ENCODE measurements around the gene IL4. TPM values are rescaled to one million over a fixed set of nuclear protein-coding genes. Genes with fewer than 3 reads are reported as not detected.
"Not testable (repeated sequence)": the region's sequence is repeated elsewhere in the genome, so short reads cannot be mapped to it uniquely, and the experiment has no call there.

Gene IL4
- total RNA-seq, 4 donors from 2014 or later, result not detected

- Histone ChIP-seq H3K36me3 (no peaks in the 10 kb centered on the region), H3K4me3 (no peak overlapping the region), H3K27ac (no peak overlapping the region), H3K4me1 (no peaks in the 10 kb centered on the region), H3K9me3 (no peaks in the 10 kb centered on the region), H3K27me3 (no peaks in the 10 kb centered on the region)
- intact Hi-C loops (cut with DNase I), result no loop called here
- 80 to 82% methylated on average over 5 of the region's 5 CpGs for WGBS, 2 donors
- TF ChIP-seq POLR2A (IDR thresholded peaks at IDR 0.05) (no peak), CTCF (IDR thresholded peaks at IDR 0.05) (no peak)
- DNase-seq, result no peak
These were observed 14.2 kb downstream of the IL4 start for GRCh38 chr5:132687995-132688394.

- H3K27ac ChIP-seq, result no peak overlapping the region
- DNase-seq, result no peak
- no peaks in the 10 kb centered on the region for H3K4me1 ChIP-seq
- intact Hi-C loops (cut with DNase I), result no loop called here
- H3K9me3 ChIP-seq, result no peaks in the 10 kb centered on the region
- WGBS, 2 donors, result 60 to 61% methylated on average over 7 of the region's 7 CpGs
- H3K4me3 ChIP-seq, result no peak overlapping the region
- no peaks in the 10 kb centered on the region for H3K36me3 ChIP-seq
- no peaks in the 10 kb centered on the region for H3K27me3 ChIP-seq
- TF ChIP-seq POLR2A (IDR thresholded peaks at IDR 0.05), result no peak
- TF ChIP-seq CTCF (IDR thresholded peaks at IDR 0.05), result no peak
These were observed 14.9 kb downstream of the IL4 start for GRCh38 chr5:132688536-132689339.

GRCh38 chr5:132689513-132689912 is 15.7 kb downstream of the IL4 start:
- H3K4me3 ChIP-seq, result no peak overlapping the region
- TF ChIP-seq CTCF (IDR thresholded peaks at IDR 0.05), result no peak
- TF ChIP-seq POLR2A (IDR thresholded peaks at IDR 0.05), result no peak
- no peak for DNase-seq
- H3K36me3 ChIP-seq, result no peaks in the 10 kb centered on the region
- WGBS, 2 donors, result 82 to 83% methylated on average over 7 of the region's 7 CpGs
- H3K4me1 ChIP-seq, result no peaks in the 10 kb centered on the region
- intact Hi-C loops (cut with DNase I), result no loop called here
- H3K27me3 ChIP-seq, result no peaks in the 10 kb centered on the region
- no peak overlapping the region for H3K27ac ChIP-seq
- H3K9me3 ChIP-seq, result no peaks in the 10 kb centered on the region

DNA sequence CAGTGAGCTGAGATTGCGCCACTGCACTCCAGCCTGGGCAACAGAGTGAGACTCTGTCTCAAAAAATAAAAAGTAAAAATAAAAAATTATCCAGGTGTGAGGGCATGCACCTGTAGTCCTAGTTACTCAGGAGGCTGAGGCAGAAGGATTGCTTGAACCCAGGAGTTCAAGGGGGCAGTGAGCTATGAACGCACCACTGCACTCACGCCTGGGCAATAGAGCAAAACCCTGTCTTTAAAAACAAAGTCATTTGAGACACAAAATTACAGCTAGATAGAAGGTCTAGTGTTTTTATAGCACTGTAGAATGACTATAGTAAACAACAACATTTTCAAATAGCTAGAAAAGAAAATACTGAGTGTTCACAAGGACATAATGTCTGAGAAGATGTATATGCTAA is 16.4 kb downstream of the IL4 start:
- Histone ChIP-seq H3K27me3 (no peaks in the 10 kb centered on the region), H3K4me1 (no peaks in the 10 kb centered on the region), H3K9me3 (no peaks in the 10 kb centered on the region), H3K36me3 (no peaks in the 10 kb centered on the region), H3K4me3 (no peak overlapping the region), H3K27ac (no peak overlapping the region)
- intact Hi-C loops (cut with DNase I), result no loop called here
- DNase-seq, result no peak
- TF ChIP-seq CTCF (IDR thresholded peaks at IDR 0.05) (no peak), POLR2A (IDR thresholded peaks at IDR 0.05) (no peak)
- WGBS, 2 donors, result 85 to 95% methylated on average over 3 of the region's 3 CpGs

- DNase-seq; intact Hi-C loops (cut with DNase I); H3K27me3 ChIP-seq; H3K9me3 ChIP-seq; H3K4me3 ChIP-seq; H3K27ac ChIP-seq; H3K4me1 ChIP-seq; H3K36me3 ChIP-seq: not testable (repeated sequence)
- 67 to 85% methylated on average over 5 of the region's 5 CpGs for WGBS, 2 donors
These were observed 18.2 kb downstream of the IL4 start for GRCh38 chr5:132691755-132692631.

Measured in esophagus squamous epithelium (tissue), 5 donors.